ENCODE measurements around the gene BIRC6.

- TF ChIP-seq CTCF (conservative IDR thresholded peaks at IDR 0.05; ENCODE audit: low read length) (no peak), EZH2phosphoT487 (IDR thresholded peaks at IDR 0.05; ENCODE audit: borderline replicate concordance, low read depth, low read length) (no peak)
These were observed 47.9 kb downstream of the BIRC6 start for GRCh38 chr2:32404691-32405090.
